ENCODE measurements around the gene OGFOD2.

GRCh38 chr12:122963941-122964265 is 11.1 kb upstream of the OGFOD2 start:
- no peak for TF ChIP-seq POLR2A (IDR thresholded peaks at IDR 0.05)
- no peak for TF ChIP-seq CTCF (IDR thresholded peaks at IDR 0.05)

Data from thyroid gland (tissue), 4 donors.